Fibroblast of villous mesenchyme (primary cell): ENCODE results near the gene SNED1. TPM values are rescaled to one million over a fixed set of nuclear protein-coding genes. Genes with fewer than 3 reads are reported as not detected.
"Not testable (repeated sequence)": the region's sequence is repeated elsewhere in the genome, so short reads cannot be mapped to it uniquely, and the experiment has no call there.

Experiments
- DNase-seq: peaks from one replicate; pipeline ENCODE4 v3.0.0-alpha.2; 2010; ENCODE audit warnings: low read depth
- H3K4me3 ChIP-seq: 2 replicates; pipeline ENCODE4 v1.5.1; 2011; ENCODE audit warnings: low read depth, mild to moderate bottlenecking, low read length
- total RNA-seq: library from RNA; depleted of rRNA; stranded (reverse); fragments of >200 nt; gene quantifications from 2 replicates; pipeline ENCODE4 v1.2.3, GENCODE V29; 2012
- TF ChIP-seq, protein P1 (sequence below): IDR thresholded peaks from 2 replicates; pipeline ENCODE4 v1.5.1; 2012; ENCODE audit warnings: low read depth, mild to moderate bottlenecking, low read length; ENCODE audit not compliant: insufficient read depth

SNED1 gene
- total RNA-seq, 1 donor, result 6.5 TPM

DNA sequence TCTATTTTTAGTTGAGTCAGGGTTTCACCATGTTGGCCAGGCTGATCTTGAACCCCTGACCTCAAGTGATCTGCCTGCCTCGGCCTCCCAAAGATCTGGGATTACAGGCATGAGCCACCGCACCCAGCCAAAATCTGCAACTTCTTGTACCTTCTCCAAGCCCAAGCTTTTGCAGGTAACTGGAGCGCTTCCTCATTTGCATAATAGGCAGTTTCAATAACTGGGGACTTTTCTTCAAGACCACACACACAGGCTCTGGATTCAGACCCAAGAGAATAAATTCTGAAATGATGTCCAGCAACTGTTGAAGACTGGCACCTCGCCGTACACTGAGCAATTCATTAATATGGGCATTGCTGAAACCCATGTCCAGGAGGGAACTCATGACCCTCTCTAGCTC, 100.8 kb downstream of the SNED1 start:
- no peak for DNase-seq
- TF ChIP-seq, protein P1, sequence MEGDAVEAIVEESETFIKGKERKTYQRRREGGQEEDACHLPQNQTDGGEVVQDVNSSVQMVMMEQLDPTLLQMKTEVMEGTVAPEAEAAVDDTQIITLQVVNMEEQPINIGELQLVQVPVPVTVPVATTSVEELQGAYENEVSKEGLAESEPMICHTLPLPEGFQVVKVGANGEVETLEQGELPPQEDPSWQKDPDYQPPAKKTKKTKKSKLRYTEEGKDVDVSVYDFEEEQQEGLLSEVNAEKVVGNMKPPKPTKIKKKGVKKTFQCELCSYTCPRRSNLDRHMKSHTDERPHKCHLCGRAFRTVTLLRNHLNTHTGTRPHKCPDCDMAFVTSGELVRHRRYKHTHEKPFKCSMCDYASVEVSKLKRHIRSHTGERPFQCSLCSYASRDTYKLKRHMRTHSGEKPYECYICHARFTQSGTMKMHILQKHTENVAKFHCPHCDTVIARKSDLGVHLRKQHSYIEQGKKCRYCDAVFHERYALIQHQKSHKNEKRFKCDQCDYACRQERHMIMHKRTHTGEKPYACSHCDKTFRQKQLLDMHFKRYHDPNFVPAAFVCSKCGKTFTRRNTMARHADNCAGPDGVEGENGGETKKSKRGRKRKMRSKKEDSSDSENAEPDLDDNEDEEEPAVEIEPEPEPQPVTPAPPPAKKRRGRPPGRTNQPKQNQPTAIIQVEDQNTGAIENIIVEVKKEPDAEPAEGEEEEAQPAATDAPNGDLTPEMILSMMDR, result no peak
- H3K4me3 ChIP-seq, result no peak overlapping the region

DNA sequence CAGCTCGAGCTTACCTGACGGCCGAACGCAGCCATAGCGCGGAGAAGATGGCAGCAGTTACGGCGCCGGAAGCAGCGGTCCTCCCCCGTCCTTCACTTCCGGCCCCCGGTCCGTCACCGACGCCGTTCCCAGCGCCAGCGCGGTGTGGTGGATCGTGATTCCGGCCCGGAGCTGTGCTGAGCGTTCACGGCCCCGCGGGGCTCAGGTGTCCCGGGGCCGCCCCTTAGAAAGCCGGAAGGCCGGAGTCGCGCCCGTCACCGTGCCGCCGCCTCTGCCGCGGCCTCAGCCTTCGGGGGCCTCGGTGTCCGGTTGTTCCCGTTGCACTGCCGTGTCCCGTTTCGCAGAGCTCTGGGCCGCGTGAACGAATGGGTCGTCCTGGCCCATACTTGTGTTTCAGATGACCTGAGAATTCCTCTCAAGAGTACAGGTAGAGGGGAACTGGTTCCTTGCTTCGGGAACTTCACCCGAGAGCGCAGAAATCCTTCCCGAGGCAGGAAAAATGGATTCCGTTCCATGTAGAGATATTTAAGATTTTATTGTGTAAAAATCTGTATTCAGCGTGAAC, 103.9 kb downstream of the SNED1 start, which contains the start of gene MTERF4:
Gene MTERF4, minus strand, starts transcription at position 49 of the 565 bp plus-strand sequence. Its CDS starts 14 bp downstream, at position 35.
- TF ChIP-seq, protein P1, result no peak
- peak within 1 kb of the TSS; percentile 93 for H3K4me3 ChIP-seq
- peak; percentile 79 for DNase-seq

DNA sequence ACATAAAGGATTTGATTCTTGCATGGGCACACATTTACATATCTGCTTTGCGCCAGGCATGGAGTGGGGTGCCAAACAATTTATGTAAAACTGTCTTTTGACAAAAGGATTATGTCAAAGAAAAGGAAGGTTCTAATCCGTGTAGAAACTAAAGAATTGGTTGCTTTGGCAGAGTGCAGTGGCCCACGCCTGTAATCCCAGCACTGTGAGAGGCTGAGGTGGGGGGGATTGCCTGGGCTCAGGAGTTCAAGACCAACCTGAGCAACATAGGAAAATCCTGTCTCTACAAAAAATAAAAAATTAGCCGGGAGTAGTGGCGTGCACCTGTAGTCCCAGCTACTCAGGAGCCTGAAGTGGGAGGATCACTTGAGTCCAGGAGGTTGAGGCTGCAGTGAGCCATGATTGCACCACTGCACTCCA, 104.8 kb downstream of the SNED1 start:
- DNase-seq, result no peak
- H3K4me3 ChIP-seq, result peak overlapping the region; percentile 93
- TF ChIP-seq, protein P1, result no peak

GRCh38 chr2:241104611-241105010, 106.2 kb downstream of the SNED1 start:
- not testable (repeated sequence) for DNase-seq, H3K4me3 ChIP-seq

- DNase-seq, result no peak
- TF ChIP-seq, protein P1, result no peak
- H3K4me3 ChIP-seq, result no peak overlapping the region
Observed at GRCh38 chr2:241105641-241106040, 107.2 kb downstream of the SNED1 start.

DNA sequence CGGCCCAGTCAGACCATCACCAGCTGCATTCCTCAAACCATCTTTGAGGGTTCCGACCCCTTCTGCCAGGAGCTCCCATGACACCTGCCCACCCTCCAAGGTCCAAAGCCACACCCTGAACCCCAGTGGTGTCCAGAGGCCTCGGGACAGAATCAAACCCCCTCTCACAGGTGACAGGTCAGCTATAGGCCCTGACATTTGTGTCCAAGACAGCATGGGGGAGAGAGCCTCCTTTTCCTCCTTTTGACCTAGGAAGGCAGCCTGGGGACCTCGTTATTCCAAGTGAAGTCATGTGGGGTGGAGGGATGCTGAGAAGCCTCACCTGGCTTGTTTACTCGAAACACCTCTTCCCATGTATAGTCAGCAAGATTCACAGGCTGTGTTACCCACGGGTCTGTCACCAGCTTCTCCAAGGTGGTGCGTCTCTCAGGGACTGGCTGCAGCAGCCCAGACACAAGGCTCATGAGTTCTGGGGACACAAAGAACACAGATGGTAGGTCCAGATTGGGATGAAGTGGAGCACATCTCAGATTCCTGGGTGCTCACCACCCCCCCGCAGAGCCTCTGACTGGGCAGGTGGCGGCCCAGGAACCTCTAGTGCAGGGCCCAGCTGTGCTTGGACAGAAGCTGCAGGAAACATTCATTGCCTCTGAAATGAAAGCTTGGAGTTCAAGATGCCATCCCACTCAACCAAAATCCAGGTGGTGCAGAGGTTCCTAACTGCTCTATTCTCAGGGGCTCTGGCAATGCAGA, 108.8 kb downstream of the SNED1 start:
- no peak for DNase-seq
- H3K4me3 ChIP-seq, result no peak overlapping the region
- TF ChIP-seq, protein P1, result no peak

DNA sequence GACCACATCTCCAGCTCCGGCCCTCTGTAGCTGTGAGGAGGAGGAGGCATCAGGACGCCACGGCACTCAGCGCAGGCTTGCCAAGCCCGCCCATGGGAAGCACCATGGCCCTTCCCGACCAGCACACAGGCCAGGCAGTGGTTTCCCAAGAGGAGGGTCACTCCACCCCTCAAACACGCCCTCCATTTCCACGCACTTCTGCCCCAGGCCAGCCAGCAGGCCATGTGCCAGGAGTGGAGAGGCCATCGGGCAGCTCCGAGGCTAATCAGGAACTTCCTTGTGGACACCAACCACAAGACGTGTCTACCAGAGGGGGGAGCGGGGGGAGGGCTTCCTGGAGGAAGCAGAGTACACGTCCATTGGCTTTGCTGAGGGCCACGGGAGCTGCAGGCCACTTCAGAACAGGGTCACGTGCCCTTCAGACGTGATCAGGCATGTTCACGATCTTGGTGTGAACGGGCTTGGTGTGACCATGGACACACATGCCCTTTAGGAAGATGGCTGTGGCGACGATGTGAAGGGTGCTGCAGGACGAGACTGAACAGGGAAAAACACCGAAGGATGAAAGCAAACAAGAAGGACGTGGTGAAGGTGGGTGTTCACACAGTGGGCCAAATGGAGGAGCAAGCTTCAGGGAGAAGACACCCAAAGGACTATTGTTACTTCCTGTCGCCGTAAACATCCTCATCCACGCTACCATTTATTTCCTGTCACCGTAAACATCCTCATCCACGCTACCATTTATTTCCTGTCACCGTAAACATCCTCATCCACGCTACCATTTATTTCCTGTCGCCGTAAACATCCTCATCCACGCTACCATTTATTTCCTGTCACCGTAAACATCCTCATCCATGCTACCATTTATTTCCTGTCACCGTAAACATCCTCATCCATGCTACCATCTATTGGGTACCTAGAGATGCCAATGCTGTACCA, 110.1 kb downstream of the SNED1 start:
- TF ChIP-seq, protein P1, result no peak
- DNase-seq, result no peak

More for the DNA sequence above, 110.1 kb downstream of the SNED1 start:
- no peak overlapping the region for H3K4me3 ChIP-seq
